SIG-M5 treated with dmso at 0.1 percent for 504 hours (cell line): ENCODE data around the gene OR51G1.
"Not testable (repeated sequence)": the region's sequence is repeated elsewhere in the genome, so short reads cannot be mapped to it uniquely, and the experiment has no call there.

ENCODE experiments used
- DNase-seq: peaks from one replicate; lab custom pipeline; 2025; ENCODE audit not compliant: unreplicated experiment; lab: John Stamatoyannopoulos, UW

OR51G1 gene, protein sequence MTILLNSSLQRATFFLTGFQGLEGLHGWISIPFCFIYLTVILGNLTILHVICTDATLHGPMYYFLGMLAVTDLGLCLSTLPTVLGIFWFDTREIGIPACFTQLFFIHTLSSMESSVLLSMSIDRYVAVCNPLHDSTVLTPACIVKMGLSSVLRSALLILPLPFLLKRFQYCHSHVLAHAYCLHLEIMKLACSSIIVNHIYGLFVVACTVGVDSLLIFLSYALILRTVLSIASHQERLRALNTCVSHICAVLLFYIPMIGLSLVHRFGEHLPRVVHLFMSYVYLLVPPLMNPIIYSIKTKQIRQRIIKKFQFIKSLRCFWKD

GRCh38 chr11:4924239-4924638 is at the start of gene OR51G1:
Gene OR51G1 (minus strand): TSS chr11:4924339. CDS start chr11:4924339, 0 bp downstream.
- no peak for DNase-seq

DNA sequence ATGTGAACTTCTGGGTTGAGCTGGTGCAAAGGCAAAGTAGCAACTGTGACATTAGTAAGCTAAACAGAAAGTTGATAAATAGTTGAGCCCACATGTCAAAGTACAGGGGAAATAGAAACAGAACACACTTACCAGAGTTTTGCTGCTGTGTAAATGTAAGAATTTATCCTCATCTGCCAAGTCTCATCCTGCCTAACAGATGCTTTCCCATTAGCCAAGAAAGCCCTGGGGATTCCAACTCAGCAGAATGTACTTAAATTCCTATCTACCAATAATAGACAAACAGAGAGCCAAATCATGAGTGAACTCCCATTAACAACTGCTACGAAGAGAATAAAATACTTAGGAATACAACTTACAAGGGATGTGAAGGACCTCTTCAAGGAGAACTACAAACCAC is 38.7 kb upstream of the OR51G1 start:
- no peak for DNase-seq

- no peak for DNase-seq
Observed at GRCh38 chr11:4960877-4961276, 36.7 kb upstream of the OR51G1 start.

DNA sequence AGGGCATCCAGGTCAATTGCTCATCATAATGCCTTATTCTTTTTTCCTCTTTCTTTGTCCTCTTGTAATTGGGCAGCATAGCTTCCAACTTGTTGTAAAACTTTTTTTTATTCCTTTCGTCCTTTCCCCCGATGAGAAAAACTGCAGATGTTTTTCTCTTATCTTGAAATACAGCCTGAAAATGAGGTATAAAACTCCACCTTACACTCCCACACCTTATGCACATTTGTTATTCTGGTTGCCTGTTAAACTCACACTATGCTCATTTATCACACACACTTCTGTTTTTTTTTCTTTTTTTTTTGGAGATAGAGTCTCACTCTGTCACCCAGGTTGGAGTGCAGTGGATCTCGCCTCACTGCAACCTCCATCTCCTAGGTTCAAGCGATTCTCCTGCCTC is 33.3 kb upstream of the OR51G1 start:
- DNase-seq: no peak

GRCh38 chr11:4955613-4956012 is 31.5 kb upstream of the OR51G1 start, which contains the start of gene OR51A2:
Gene OR51A2 (minus strand): TSS chr11:4955713. CDS start chr11:4955713, 0 bp downstream.
- DNase-seq: not testable (repeated sequence)

GRCh38 chr11:4947505-4947904 is 23.4 kb upstream of the OR51G1 start, which contains the start of gene OR51A4:
Gene OR51A4 (minus strand): TSS chr11:4947605. CDS start chr11:4947100, 505 bp downstream.
- DNase-seq: no peak

DNA sequence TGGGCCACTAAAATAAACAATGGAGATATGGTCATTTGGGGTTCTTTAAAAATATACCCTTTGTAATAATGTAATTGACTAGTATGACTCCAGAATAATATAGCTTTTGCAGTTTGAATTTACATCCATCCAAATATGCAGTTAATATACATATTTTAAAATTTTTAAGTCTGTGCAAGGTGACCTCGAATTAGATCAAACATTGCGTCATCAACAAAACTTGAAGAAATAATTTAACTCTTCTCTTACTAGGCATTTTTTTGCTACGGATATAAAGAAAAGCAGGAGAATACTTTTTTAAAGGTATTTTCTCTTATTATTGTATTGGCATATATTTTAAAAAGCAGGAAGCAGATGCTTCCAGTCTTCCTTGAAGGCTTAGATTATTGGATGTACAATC is 12.6 kb upstream of the OR51G1 start:
- DNase-seq: no peak

GRCh38 chr11:4932751-4933150 is 8.6 kb upstream of the OR51G1 start:
- no peak for DNase-seq

DNA sequence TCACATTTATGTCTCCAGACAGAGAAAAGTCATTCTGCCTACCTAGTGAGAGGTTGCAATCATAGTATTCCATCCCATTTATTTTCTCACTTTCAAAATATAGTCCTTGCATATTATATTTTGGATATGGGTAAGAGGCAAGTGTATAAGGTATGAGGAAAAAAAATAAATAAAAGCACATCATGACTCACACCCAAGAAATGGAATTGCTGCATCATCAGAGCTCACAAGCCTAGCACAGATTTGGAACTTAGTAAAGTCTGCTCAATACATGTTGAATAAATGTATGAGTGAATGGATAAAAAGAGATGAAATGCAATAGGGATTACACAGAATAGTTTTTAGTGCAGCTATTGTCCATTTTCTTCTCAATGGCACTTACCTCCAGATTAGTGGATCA is 2.5 kb upstream of the OR51G1 start:
- no peak for DNase-seq

GRCh38 chr11:4922304-4922703 is 1.8 kb downstream of the OR51G1 start:
- DNase-seq: no peak

DNA sequence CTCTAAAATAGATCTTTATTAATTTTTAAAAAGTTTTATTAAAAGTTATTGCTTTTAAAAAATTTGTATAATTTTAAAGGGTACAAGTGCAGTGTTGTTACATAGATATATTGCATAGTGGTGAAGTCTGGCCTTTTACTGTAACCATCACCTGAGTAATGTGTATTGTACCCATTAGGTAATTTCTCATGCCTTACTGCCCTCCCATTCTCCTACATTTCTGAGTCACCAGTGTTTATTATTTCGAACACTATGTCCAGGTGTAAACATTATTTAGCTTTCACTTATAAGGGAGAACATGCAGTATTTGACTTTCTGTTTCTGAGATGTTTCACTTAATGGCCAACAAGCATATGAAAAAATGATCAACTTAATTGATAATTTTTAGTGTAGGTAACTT is 2.3 kb downstream of the OR51G1 start:
- no peak for DNase-seq

- DNase-seq: no peak
Observed at GRCh38 chr11:4919250-4919649, 4.9 kb downstream of the OR51G1 start, which contains the start of gene OR51G2. Gene OR51G2 (minus strand): TSS chr11:4919350. CDS start chr11:4915663, 3,687 bp downstream.

DNA sequence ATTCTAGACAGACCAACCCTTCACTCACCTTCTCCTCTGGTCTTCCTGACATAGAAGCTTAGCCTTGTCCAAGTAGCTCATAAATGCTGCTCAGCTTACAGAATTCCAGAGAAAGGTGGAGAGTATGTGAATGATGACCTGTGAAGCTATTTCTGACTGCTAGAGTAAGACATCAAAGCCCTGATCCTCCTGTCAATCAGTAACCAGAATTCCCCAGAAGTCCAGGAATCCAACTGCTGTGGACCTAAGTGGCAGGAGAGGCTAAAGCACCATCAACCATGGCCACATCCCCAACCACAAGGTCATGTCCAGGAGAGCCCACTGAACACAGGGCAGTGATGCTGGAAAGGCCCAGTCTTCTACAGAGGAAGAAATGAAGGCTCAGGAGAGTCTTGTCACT is 7.6 kb downstream of the OR51G1 start:
- no peak for DNase-seq

- no peak for DNase-seq
Observed at GRCh38 chr11:4903484-4903883, 20.7 kb downstream of the OR51G1 start, which contains the start of gene OR51A7. Gene OR51A7 (plus strand): TSS chr11:4903783. CDS start chr11:4907370, 3,587 bp downstream.

- DNase-seq: no peak
Observed at GRCh38 chr11:4891996-4892640, 32.0 kb downstream of the OR51G1 start.

DNA sequence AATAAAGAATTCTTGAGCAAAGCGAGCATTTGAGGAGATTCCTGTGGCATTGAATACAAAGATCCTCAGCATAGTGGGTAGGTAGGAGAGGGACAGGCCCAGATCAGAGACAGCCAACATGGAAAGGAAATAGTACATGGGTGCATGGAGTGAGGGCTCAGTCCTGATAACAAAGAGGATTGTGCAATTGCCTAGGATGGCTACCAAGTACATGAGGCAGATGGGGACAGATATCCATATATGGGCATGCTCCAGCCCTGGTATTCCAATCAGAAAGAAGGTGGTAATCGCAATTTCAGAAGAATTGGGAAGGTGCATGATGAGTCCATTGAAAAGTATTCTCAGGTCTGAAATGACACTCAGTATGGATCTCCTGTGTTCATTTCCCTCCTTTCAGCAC is 33.9 kb downstream of the OR51G1 start:
- no peak for DNase-seq

GRCh38 chr11:4887591-4887990 is 36.5 kb downstream of the OR51G1 start:
- DNase-seq: no peak

- no peak for DNase-seq
Observed at GRCh38 chr11:4886186-4886585, 38.0 kb downstream of the OR51G1 start.

DNA sequence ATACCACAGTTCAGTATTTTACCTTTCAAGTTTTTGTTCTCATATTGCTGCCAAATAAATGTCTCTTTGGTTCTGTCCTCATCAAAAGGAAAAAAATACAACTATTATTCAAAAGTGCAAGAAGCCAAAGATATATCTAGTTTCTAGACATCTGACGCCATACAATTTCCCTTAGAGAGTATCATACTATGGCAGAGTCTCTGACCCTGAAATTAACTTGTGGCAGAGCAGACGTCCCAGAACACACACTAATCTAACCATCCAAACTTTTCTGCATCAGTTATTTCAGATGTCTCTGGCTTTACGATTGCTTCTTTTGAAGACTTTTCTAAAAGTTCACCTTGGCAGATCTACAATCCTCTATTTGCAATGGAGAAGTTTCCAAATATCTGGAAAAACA is 39.8 kb downstream of the OR51G1 start:
- DNase-seq: no peak

DNA sequence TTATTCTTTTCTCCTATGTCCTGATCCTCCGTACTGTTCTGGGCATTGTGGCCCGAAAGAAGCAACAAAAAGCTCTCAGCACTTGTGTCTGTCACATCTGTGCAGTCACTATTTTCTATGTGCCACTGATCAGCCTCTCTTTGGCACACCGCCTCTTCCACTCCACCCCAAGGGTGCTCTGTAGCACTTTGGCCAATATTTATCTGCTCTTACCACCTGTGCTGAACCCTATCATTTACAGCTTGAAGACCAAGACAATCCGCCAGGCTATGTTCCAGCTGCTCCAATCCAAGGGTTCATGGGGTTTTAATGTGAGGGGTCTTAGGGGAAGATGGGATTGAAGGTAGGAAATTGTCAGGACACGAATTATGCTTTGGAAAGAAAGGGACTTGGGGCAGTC is 41.6 kb downstream of the OR51G1 start:
- no peak for DNase-seq

GRCh38 chr11:4881860-4882500 is 42.2 kb downstream of the OR51G1 start, which contains the start of gene OR51T1:
Gene OR51T1 (plus strand): TSS chr11:4881900. CDS start chr11:4881900, 0 bp downstream.
- DNase-seq: no peak

GRCh38 chr11:4881188-4881587 is 43.0 kb downstream of the OR51G1 start:
- no peak for DNase-seq
